SK-N-DZ (cell line): Measurements from ENCODE around the gene ALB.
A peak's percentile ranks its signal among the peaks of the same experiment; 100 is the strongest.

Experiments used
- DNase-seq: peaks from one replicate; pipeline ENCODE4 v3.0.0-alpha.2; 2015; ENCODE audit warnings: low spot score

The ALB gene

GRCh38 chr4:73450398-73451004 lies 46.4 kb downstream of the ALB start:
- DNase-seq: no peak

GRCh38 chr4:73451404-73451803 lies 47.3 kb downstream of the ALB start:
- no peak for DNase-seq

GRCh38 chr4:73451981-73452747 lies 48.1 kb downstream of the ALB start:
- DNase-seq: no peak

- peak; percentile 72 for DNase-seq
Observed at GRCh38 chr4:73452953-73453700, 49.0 kb downstream of the ALB start.

GRCh38 chr4:73453701-73454005 lies 49.6 kb downstream of the ALB start:
- DNase-seq: no peak

- DNase-seq: no peak
Observed at GRCh38 chr4:73454920-73455319, 50.8 kb downstream of the ALB start.

GRCh38 chr4:73456177-73457022 lies 52.3 kb downstream of the ALB start:
- DNase-seq: no peak

- no peak for DNase-seq
Observed at GRCh38 chr4:73458184-73459047, 54.3 kb downstream of the ALB start.

- DNase-seq: no peak
Observed at GRCh38 chr4:73459048-73459421, 54.9 kb downstream of the ALB start.

- DNase-seq: no peak
Observed at GRCh38 chr4:73460913-73461522, 56.9 kb downstream of the ALB start.

- DNase-seq: no peak
Observed at GRCh38 chr4:73468170-73468569, 64.1 kb downstream of the ALB start.

- no peak for DNase-seq
Observed at GRCh38 chr4:73470728-73471127, 66.6 kb downstream of the ALB start.
